ENCODE results near the gene DEFB131B.

DEFB131B gene

DNA sequence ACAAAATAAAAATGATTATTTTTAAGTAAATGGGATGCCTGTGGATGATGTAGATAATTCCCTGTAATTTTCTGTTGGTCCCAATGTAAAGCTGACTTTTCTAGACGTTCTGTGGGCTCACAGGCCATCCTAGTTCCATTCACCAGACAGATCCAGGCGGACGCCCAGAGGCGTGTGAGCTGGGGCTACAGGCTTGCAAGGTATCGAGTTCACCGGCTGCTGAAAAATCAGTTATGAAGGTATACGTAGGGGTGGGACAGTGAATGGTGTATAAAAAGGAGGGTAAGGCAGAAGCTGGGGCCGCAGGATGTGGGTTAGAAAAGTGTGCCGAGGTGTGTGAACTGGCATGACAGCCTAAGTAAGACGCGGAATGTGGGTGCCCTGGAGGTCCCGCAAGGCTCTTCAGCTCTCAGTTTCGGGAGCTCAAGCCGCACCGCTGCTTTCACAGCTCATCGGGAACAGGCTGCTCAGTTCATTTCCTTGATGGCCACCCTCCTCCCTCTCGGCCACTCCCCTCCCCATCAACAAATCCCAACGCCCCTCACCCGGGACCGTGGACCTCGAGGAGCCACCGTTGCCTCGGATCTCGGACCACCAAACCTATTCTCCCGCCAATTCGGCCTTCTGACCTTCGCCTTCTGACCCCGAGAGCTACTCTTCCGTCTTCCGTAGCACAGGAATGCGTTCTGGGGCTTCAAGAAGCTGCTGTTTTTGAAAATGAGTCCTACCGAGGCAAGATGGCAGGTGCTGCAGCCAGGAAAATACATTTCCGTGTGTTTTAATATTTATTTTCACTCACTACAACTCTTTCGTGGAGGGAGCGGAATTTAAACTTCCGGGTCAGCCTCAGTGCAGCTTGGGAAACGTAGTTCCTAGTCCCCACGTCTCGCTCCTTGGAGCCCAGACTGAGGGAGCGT, 49.8 kb downstream of the DEFB131B start, which contains the start of gene XNDC1N:
TSS of gene XNDC1N (minus strand) at position 775 of the 917 bp plus-strand sequence. CDS start 5,241 bp downstream, outside the sequence.
- H3K27me3 Mint-ChIP-seq (ENCODE audit: low read depth, poor library complexity) = peaks cover 6% of the 10 kb centered on the region
- no peak for TF ChIP-seq CTCF (IDR thresholded peaks at IDR 0.05)
- peak within 1 kb of the TSS; percentile 99 for H3K27ac Mint-ChIP-seq
- DNase-seq = peak; percentile 73
- no peaks in the 10 kb centered on the region for H3K9me3 Mint-ChIP-seq
- peaks cover 33% of the 10 kb centered on the region for H3K4me1 Mint-ChIP-seq
- peaks cover 19% of the 10 kb centered on the region for H3K36me3 Mint-ChIP-seq (ENCODE audit: low read depth)
- H3K4me3 Mint-ChIP-seq = peak within 1 kb of the TSS; percentile 99

- TF ChIP-seq CTCF (IDR thresholded peaks at IDR 0.05) = no peak
- H3K27me3 Mint-ChIP-seq (ENCODE audit: low read depth, poor library complexity) = peaks cover 5% of the 10 kb centered on the region
- peak within 1 kb of the TSS; percentile 99 for H3K27ac Mint-ChIP-seq
- DNase-seq = peak; percentile 98
- peaks cover 19% of the 10 kb centered on the region for H3K36me3 Mint-ChIP-seq (ENCODE audit: low read depth)
- H3K4me3 Mint-ChIP-seq = peak within 1 kb of the TSS; percentile 99
- no peaks in the 10 kb centered on the region for H3K9me3 Mint-ChIP-seq
- H3K4me1 Mint-ChIP-seq = peaks cover 33% of the 10 kb centered on the region
These were observed 50.6 kb downstream of the DEFB131B start, which contains the start of gene RNF121 for GRCh38 chr11:71928737-71929443. TSS of gene RNF121 (plus strand) at chr11:71929046. CDS start at chr11:71929062, 16 bp downstream.

GRCh38 chr11:71929491-71929890, 51.2 kb downstream of the DEFB131B start:
- peaks cover 19% of the 10 kb centered on the region for H3K36me3 Mint-ChIP-seq (ENCODE audit: low read depth)
- H3K27ac Mint-ChIP-seq = peak overlapping the region; percentile 99
- DNase-seq = no peak
- H3K27me3 Mint-ChIP-seq (ENCODE audit: low read depth, poor library complexity) = peaks cover 2% of the 10 kb centered on the region
- H3K4me1 Mint-ChIP-seq = peaks cover 33% of the 10 kb centered on the region
- H3K4me3 Mint-ChIP-seq = peak overlapping the region; percentile 99
- no peak for TF ChIP-seq CTCF (IDR thresholded peaks at IDR 0.05)
- no peaks in the 10 kb centered on the region for H3K9me3 Mint-ChIP-seq

- TF ChIP-seq CTCF (IDR thresholded peaks at IDR 0.05) = no peak
- Mint-ChIP-seq H3K36me3 (ENCODE audit: low read depth) (peaks cover 8% of the 10 kb centered on the region), H3K9me3 (no peaks in the 10 kb centered on the region), H3K27me3 (ENCODE audit: low read depth, poor library complexity) (peaks cover 2% of the 10 kb centered on the region), H3K27ac (no peak overlapping the region), H3K4me1 (peaks cover 33% of the 10 kb centered on the region), H3K4me3 (peak overlapping the region; percentile 99)
- DNase-seq = no peak
These were observed 52.4 kb downstream of the DEFB131B start for GRCh38 chr11:71930556-71931244.

DNA sequence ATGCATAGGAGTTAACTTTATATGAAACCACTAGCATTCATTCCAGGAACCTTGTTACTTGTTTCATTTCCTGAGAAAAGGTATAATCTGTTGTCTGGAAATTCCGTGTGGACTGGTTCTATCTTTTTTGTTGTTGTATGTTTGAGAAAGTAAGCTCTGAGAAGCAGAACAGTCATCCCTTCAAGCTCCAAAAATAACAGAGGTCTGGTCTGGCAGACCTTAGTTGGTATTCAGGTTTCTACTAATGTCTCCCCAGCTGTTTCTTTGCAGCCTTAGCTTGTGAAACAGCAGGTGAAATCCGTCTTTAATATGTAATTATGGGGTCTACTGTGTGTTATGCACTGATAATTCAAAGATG, 53.0 kb downstream of the DEFB131B start:
- TF ChIP-seq CTCF (IDR thresholded peaks at IDR 0.05) = no peak
- Mint-ChIP-seq H3K27me3 (ENCODE audit: low read depth, poor library complexity) (peaks cover 2% of the 10 kb centered on the region), H3K9me3 (no peaks in the 10 kb centered on the region), H3K36me3 (ENCODE audit: low read depth) (peaks cover 3% of the 10 kb centered on the region), H3K4me1 (peaks cover 33% of the 10 kb centered on the region), H3K4me3 (no peak overlapping the region), H3K27ac (no peak overlapping the region)
- no peak for DNase-seq
